ENCODE data around the gene HMGB1. TPM values are rescaled to one million over a fixed set of nuclear protein-coding genes. Genes with fewer than 3 reads are reported as not detected.

The HMGB1 gene
- total and polyA plus RNA-seq, 2 of the 13 experiments (the other 11 are each of a cell fraction or from before 2014, with no cell fraction given), result 115 to 584 TPM

DNA sequence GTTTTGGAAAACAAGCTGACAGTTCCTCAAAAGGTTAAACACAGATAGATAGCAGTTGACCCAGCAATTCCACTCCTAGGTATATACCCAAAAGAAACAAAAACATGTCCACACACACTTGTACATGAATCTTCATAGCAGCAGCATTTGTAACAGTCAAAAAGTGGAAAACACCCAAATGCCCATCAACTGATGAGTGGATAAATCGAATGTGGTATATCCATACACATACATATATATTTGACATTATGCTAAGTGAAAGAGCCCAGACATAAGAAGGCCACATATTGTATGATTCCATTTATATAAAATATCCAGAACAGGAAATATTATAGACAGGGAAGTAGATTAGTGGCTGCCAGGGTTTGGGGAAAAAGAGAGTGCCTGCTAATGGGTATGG is 7.9 kb upstream of the HMGB1 start:
- Histone ChIP-seq H3K9ac (ENCODE audit: insufficient read depth, low read depth, low read length) (no peak overlapping the region), H3K9me3 (ENCODE audit: low read length) (no peaks in the 10 kb centered on the region), H3K4me2 (ENCODE audit: low read depth, low read length) (no peak overlapping the region), H4K20me1 (ENCODE audit: insufficient read depth, low read length) (no peaks in the 10 kb centered on the region), H3K27me3 (ENCODE audit: control insufficient read depth in 1 of 2, insufficient read depth in 2 of 2, low read length in 2 of 2) (no peaks in the 10 kb centered on the region; a peak in 1 of 5 replicates), H2AFZ (ENCODE audit: low read length) (no peak overlapping the region), H3K4me3 (replicated peaks in 1 of 3; ENCODE audit: insufficient read depth in 1 of 3, low read depth in 2 of 3, low read length in 3 of 3) (no peak overlapping the region), H3K79me2 (ENCODE audit: insufficient read depth, low read length) (no peaks in the 10 kb centered on the region), H3K4me1 (ENCODE audit: insufficient read depth, low read length) (no peaks in the 10 kb centered on the region), H3K27ac (ENCODE audit: extremely low read length, insufficient read depth, low read length) (no peak overlapping the region), H3K36me3 (replicated peaks in 1 of 2; ENCODE audit: control insufficient read depth in 1 of 2, insufficient read depth in 2 of 2, low read length in 2 of 2) (no peaks in the 10 kb centered on the region)
- no TSS peak for BruUV-seq (replicated peaks)
- TF ChIP-seq, protein P1, sequence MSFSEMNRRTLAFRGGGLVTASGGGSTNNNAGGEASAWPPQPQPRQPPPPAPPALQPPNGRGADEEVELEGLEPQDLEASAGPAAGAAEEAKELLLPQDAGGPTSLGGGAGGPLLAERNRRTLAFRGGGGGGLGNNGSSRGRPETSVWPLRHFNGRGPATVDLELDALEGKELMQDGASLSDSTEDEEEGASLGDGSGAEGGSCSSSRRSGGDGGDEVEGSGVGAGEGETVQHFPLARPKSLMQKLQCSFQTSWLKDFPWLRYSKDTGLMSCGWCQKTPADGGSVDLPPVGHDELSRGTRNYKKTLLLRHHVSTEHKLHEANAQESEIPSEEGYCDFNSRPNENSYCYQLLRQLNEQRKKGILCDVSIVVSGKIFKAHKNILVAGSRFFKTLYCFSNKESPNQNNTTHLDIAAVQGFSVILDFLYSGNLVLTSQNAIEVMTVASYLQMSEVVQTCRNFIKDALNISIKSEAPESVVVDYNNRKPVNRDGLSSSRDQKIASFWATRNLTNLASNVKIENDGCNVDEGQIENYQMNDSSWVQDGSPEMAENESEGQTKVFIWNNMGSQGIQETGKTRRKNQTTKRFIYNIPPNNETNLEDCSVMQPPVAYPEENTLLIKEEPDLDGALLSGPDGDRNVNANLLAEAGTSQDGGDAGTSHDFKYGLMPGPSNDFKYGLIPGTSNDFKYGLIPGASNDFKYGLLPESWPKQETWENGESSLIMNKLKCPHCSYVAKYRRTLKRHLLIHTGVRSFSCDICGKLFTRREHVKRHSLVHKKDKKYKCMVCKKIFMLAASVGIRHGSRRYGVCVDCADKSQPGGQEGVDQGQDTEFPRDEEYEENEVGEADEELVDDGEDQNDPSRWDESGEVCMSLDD (CRISPR knock-in tag; IDR thresholded peaks at IDR 0.05; ENCODE audit: borderline replicate concordance), result no peak
- no peak for TF ChIP-seq HNF4G (IDR thresholded peaks at IDR 0.05; ENCODE audit: borderline replicate concordance, low read depth, low read length)
- TF ChIP-seq HNF4G (CRISPR knock-in tag; IDR thresholded peaks at IDR 0.05; ENCODE audit: borderline replicate concordance, low read depth), result no peak
- TF ChIP-seq AGO2 (optimal IDR thresholded peaks at IDR 0.05; ENCODE audit: low read depth, low read length), result no peak
- TF ChIP-seq ZMYM2 (CRISPR knock-in tag; IDR thresholded peaks at IDR 0.05), result no peak
- no peak for TF ChIP-seq SNRNP70 (IDR thresholded peaks at IDR 0.05; ENCODE audit: low read depth, low read length)
- no peak for TF ChIP-seq SAP130 (CRISPR knock-in tag; IDR thresholded peaks at IDR 0.05; ENCODE audit: low read depth)
- FAIRE-seq (no peak), ATAC-seq (no peak), DNase-seq (ENCODE audit: low spot score) (no peak)
- in situ Hi-C loops (cut with HindIII; ENCODE audit: extremely low pct_ligation_motif_present, low pct_unique_long_range_greater_than_20kb), result no loop called here
- CTCF ChIA-PET (ENCODE audit: low intra/inter-chr PET ratio, low total read pairs), result no interaction called here
- WGBS (ENCODE audit: low lambda C conversion rate), result 3% methylated on average over 1 of the region's 1 CpG
- POLR2A ChIA-PET, result no interaction called here
- intact Hi-C loops (cut with micrococcal nuclease; ENCODE audit: unreplicated experiment), result no loop called here

All from HepG2 (cell line).